Lung (tissue), 12 donors: ENCODE data around the gene SNX19. TPM values are rescaled to one million over a fixed set of nuclear protein-coding genes. Genes with fewer than 3 reads are reported as not detected.

ENCODE experiments used
- ATAC-seq: fragments of 200-7000 bp; cut with Tn5 transposase; one replicate; pipeline ENCODE4 v1.9.1; 2020; ENCODE audit warnings: moderate number of reproducible peaks; ENCODE audit not compliant: insufficient read depth, low FRiP score
- DNase-seq, 3 donors: peaks; one replicate each; pipeline ENCODE4 v3.0.0-alpha.2; 2013 to 2017
- H3K27ac ChIP-seq, 2 donors: one replicate each; pipeline ENCODE4 v1.5.1; 2013; ENCODE audit warnings: mild to moderate bottlenecking in 2 of 2, moderate library complexity in 2 of 2, control low read depth in 1 of 2, inconsistent platforms in 1 of 2, low read depth in 1 of 2, low read length in 1 of 2
- H3K27me3 ChIP-seq, 3 donors: one replicate each; pipeline ENCODE4 v1.5.1; 2013; ENCODE audit warnings: low read length in 2 of 3; ENCODE audit not compliant: control insufficient read depth in 3 of 3, insufficient read depth in 3 of 3
- H3K36me3 ChIP-seq, 4 donors: one replicate each; pipeline ENCODE4 v1.5.1; 2013; ENCODE audit warnings: low read length in 4 of 4, mild to moderate bottlenecking in 1 of 4, moderate library complexity in 1 of 4; ENCODE audit not compliant: control insufficient read depth in 4 of 4, insufficient read depth in 4 of 4
- H3K4me1 ChIP-seq, 5 donors: one replicate each; pipeline ENCODE4 v1.5.1; 2013; ENCODE audit warnings: low read length in 5 of 5, mild to moderate bottlenecking in 2 of 5, moderate library complexity in 1 of 5; ENCODE audit not compliant: control insufficient read depth in 5 of 5, insufficient read depth in 5 of 5
- H3K4me3 ChIP-seq: one replicate; pipeline ENCODE4 v1.5.1; 2013; ENCODE audit warnings: mild to moderate bottlenecking, control low read depth, moderate library complexity
- H3K9ac ChIP-seq, 2 donors: one replicate each; pipeline ENCODE4 v1.5.1; 2013; ENCODE audit warnings: low read length in 2 of 2, control low read depth in 1 of 2; ENCODE audit not compliant: insufficient read depth in 1 of 2
- H3K9me3 ChIP-seq, 4 donors: one replicate each; pipeline ENCODE4 v1.5.1; 2013; ENCODE audit warnings: low read length in 3 of 4, mild to moderate bottlenecking in 1 of 4, moderate library complexity in 1 of 4; ENCODE audit not compliant: control insufficient read depth in 4 of 4, insufficient read depth in 3 of 4
- CTCF ChIP-seq: IDR thresholded peaks from 2 replicates; pipeline ENCODE4 v1.5.1; 2012; ENCODE audit warnings: mild to moderate bottlenecking; ENCODE audit errors: control extremely low read depth, extremely low read depth
- WGBS, 2 donors: extraction: QIAGEN DNeasy Blood & Tissue Kit; methylation state at CpG; one replicate each; pipeline ENCODE4 v1.1.7; 2013; 5-methylcytosine and 5-hydroxymethylcytosine counted together
- polyA plus RNA-seq, 2 donors: library from polyadenylated mRNA; stranded (reverse); fragments of 200-250 nt; gene quantifications; one replicate each; pipeline ENCODE4 v1.2.1, GENCODE V29; 2013
- total RNA-seq, 2 donors: library from RNA; depleted of rRNA in 1 of 2; stranded (reverse); fragments of >200 nt in 1 of 2; gene quantifications; one replicate each; pipeline ENCODE4 v1.2.1, GENCODE V29; 2014 to 2021
- donor health status: control.
- donor health status: control.
- donor health status: Bipolar disorder and iron deficiency.
- donor health status: healthy.
- donor health status: DM: yes; HTN: yes; CAD: no.

The SNX19 gene
- total and polyA plus RNA-seq, 4 donors = 13.9 to 64.3 (median 42.6) TPM

GRCh38 chr11:130907229-130907628 lies 9.1 kb downstream of the SNX19 start:
- Histone ChIP-seq H3K36me3 (peaks cover 39 to 64% (median 51%) of the 10 kb centered on the region in 4 donors), H3K4me3 (no peak overlapping the region), H3K27ac (no peak overlapping the region), H3K27me3 (no peaks in the 10 kb centered on the region), H3K4me1 (peaks cover 0 to 13% (median 2%) of the 10 kb centered on the region in 5 donors), H3K9ac (no peak overlapping the region), H3K9me3 (no peaks in the 10 kb centered on the region)
- ATAC-seq (no peak), DNase-seq (no peak)
- no peak for TF ChIP-seq CTCF

- no peaks in the 10 kb centered on the region for H3K27me3 ChIP-seq
- DNase-seq (no peak), ATAC-seq (no peak)
- no peak overlapping the region for H3K27ac ChIP-seq
- H3K36me3 ChIP-seq = peaks cover 39 to 70% (median 53%) of the 10 kb centered on the region in 4 donors
- no peak overlapping the region for H3K9ac ChIP-seq
- WGBS, 2 donors = 90 to 91% methylated on average over 2 of the region's 2 CpGs
- peaks cover 0 to 13% (median 2%) of the 10 kb centered on the region in 5 donors for H3K4me1 ChIP-seq
- no peak overlapping the region for H3K4me3 ChIP-seq
- H3K9me3 ChIP-seq = no peaks in the 10 kb centered on the region
- TF ChIP-seq CTCF = no peak
These were observed 9.7 kb downstream of the SNX19 start for GRCh38 chr11:130906616-130907015.

- H3K4me1 ChIP-seq = peaks cover 0 to 13% (median 2%) of the 10 kb centered on the region in 5 donors
- H3K36me3 ChIP-seq = peaks cover 38 to 76% (median 53%) of the 10 kb centered on the region in 4 donors
- no peaks in the 10 kb centered on the region for H3K9me3 ChIP-seq
- no peak overlapping the region for H3K9ac ChIP-seq
- TF ChIP-seq CTCF = no peak
- H3K27ac ChIP-seq = no peak overlapping the region
- no peaks in the 10 kb centered on the region for H3K27me3 ChIP-seq
- no peak for DNase-seq
- H3K4me3 ChIP-seq = no peak overlapping the region
- no peak for ATAC-seq
- WGBS, 2 donors = 81 to 90% methylated on average over 3 of the region's 3 CpGs
These were observed 10.8 kb downstream of the SNX19 start for GRCh38 chr11:130905512-130905911.

DNA sequence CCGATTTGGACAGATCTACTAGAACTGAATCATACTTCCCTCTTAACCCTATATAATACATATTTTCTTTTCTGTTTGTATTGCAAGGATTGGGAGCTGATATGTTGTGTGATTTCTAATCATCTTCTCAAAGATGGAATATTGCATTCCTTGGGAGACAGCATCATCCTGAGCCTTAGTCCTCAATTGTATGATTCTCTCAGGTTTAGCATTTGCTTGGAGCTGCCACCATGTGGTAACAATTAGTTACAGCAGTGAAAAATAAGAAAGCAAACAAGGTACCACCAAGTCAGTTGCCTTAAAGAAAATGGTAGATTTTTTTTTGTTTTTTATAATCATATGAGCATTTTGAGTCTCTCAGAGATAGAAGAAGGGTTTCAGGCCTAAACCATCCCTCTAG lies 11.9 kb downstream of the SNX19 start:
- Histone ChIP-seq H3K9me3 (no peaks in the 10 kb centered on the region), H3K4me3 (no peak overlapping the region), H3K27ac (no peak overlapping the region), H3K27me3 (no peaks in the 10 kb centered on the region), H3K9ac (no peak overlapping the region), H3K4me1 (peaks cover 0 to 6% (median 0%) of the 10 kb centered on the region in 5 donors), H3K36me3 (peaks cover 36 to 75% (median 52%) of the 10 kb centered on the region in 4 donors)
- DNase-seq (no peak), ATAC-seq (no peak)
- WGBS, 2 donors = 93 to 100% methylated on average over 1 of the region's 1 CpG
- no peak for TF ChIP-seq CTCF
